ENCODE results near the gene CAD.

DNA sequence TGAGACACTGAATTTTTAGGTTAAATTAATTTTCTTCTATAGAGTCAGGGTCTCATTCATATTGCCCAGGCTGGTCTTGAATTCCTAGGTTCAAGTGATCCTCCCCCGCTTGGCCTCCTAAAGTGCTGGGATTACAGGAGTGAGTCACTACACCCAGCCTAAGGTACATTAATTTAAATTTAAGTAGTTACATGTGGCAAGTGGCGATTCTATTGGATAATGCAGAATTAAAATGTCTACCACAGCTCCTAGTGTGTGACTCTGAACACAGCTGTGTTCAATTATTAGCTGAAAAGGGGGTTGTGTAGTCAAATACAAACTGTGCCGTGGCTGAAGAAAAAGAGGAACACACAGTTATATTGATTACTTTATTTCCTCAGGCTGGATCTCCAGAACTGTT is 2.2 kb upstream of the CAD start:
- TF ChIP-seq, protein P1, sequence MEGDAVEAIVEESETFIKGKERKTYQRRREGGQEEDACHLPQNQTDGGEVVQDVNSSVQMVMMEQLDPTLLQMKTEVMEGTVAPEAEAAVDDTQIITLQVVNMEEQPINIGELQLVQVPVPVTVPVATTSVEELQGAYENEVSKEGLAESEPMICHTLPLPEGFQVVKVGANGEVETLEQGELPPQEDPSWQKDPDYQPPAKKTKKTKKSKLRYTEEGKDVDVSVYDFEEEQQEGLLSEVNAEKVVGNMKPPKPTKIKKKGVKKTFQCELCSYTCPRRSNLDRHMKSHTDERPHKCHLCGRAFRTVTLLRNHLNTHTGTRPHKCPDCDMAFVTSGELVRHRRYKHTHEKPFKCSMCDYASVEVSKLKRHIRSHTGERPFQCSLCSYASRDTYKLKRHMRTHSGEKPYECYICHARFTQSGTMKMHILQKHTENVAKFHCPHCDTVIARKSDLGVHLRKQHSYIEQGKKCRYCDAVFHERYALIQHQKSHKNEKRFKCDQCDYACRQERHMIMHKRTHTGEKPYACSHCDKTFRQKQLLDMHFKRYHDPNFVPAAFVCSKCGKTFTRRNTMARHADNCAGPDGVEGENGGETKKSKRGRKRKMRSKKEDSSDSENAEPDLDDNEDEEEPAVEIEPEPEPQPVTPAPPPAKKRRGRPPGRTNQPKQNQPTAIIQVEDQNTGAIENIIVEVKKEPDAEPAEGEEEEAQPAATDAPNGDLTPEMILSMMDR (IDR thresholded peaks at IDR 0.05 in 8 of 11, conservative IDR thresholded peaks at IDR 0.05 in 3 of 11): no peak
- no peak for TF ChIP-seq POLR2A (IDR thresholded peaks at IDR 0.05)
- TF ChIP-seq POLR2AphosphoS5 (IDR thresholded peaks at IDR 0.05): no peak

Measured in spleen (tissue), 7 donors.